ENCODE measurements around the gene TRHDE.

- TF ChIP-seq MAX (IDR thresholded peaks at IDR 0.05; ENCODE audit: insufficient read depth, insufficient read length) (no peak), CTCF (IDR thresholded peaks at IDR 0.05; ENCODE audit: extremely low read depth in 1 of 2, insufficient read depth in 1 of 2, low read depth in 1 of 2, low read length in 2 of 2) (no peak), POLR2AphosphoS5 (IDR thresholded peaks at IDR 0.05; ENCODE audit: insufficient read depth, low read depth, low read length) (no peak), POLR2A (IDR thresholded peaks at IDR 0.05; ENCODE audit: low read depth, low read length) (no peak)
Measured at GRCh38 chr12:72277415-72277814, 5.2 kb downstream of the TRHDE start.
